Caco-2 (cell line): ENCODE results near the gene EIF4ENIF1. TPM values are rescaled to one million over a fixed set of nuclear protein-coding genes. Genes with fewer than 3 reads are reported as not detected.

Experiments used
- BruUV-seq: library from RNA; stranded (reverse); fragments of 400-500 nt; replicated peaks from 2 replicates; lab custom pipeline; 2021; lab: Mats Ljungman, UMichigan
- CTCF ChIA-PET: fragments of 300-600 bp; sonication (Branson Sonifier 250); formaldehyde crosslinking; loops from one replicate; lab custom pipeline; 2022; ENCODE audit warnings: antibody characterized with exemption; lab: Charles Lee
- POLR2A ChIA-PET: fragments of 300-600 bp; sonication (Branson Sonifier 250); formaldehyde crosslinking; loops from one replicate; lab custom pipeline; 2022; ENCODE audit warnings: antibody characterized with exemption; lab: Charles Lee
- DNase-seq, 2 experiments: peaks; one replicate each; pipeline versions ENCODE4 v3.0.0 to v3.0.0-alpha.2; 2020 to 2022
- H3K27me3 ChIP-seq: replicated peaks from 2 replicates; pipeline ENCODE4 v1.6.0; 2011; ENCODE audit warnings: low read length; ENCODE audit not compliant: control insufficient read depth, insufficient read depth
- H3K36me3 ChIP-seq: 2 replicates; pipeline ENCODE4 v1.5.1; 2011; ENCODE audit warnings: low read length; ENCODE audit not compliant: control insufficient read depth, insufficient read depth
- H3K4me1 ChIP-seq: fragments of 250-450 bp; sonication (Bioruptor Pico); 2 replicates; pipeline ENCODE4 v1.5.1; 2020; ENCODE audit warnings: mild to moderate bottlenecking
- H3K4me3 ChIP-seq: 2 replicates; pipeline ENCODE4 v1.5.1; 2011; ENCODE audit warnings: low read depth, mild to moderate bottlenecking, control low read depth, low read length
- H3K9me3 ChIP-seq: fragments of 250-450 bp; sonication (Bioruptor Pico); 2 replicates; pipeline ENCODE4 v1.5.1; 2020; ENCODE audit warnings: mild to moderate bottlenecking, moderate library complexity
- H3K27ac Mint-ChIP-seq: one replicate; pipeline ENCODE4 v1.8.0; 2022; ENCODE audit warnings: mixed read lengths; ENCODE audit not compliant: unreplicated experiment
- H3K27me3 Mint-ChIP-seq: one replicate; pipeline ENCODE4 v1.8.0; 2022; ENCODE audit warnings: mixed read lengths; ENCODE audit not compliant: insufficient read depth, unreplicated experiment
- H3K36me3 Mint-ChIP-seq: one replicate; pipeline ENCODE4 v1.8.0; 2022; ENCODE audit warnings: mild to moderate bottlenecking, mixed read lengths; ENCODE audit not compliant: insufficient read depth, unreplicated experiment
- H3K4me1 Mint-ChIP-seq: one replicate; pipeline ENCODE4 v1.8.0; 2022; ENCODE audit warnings: low read depth, mixed read lengths; ENCODE audit not compliant: unreplicated experiment
- H3K4me3 Mint-ChIP-seq: one replicate; pipeline ENCODE4 v1.8.0; 2022; ENCODE audit warnings: mild to moderate bottlenecking, moderate library complexity, mixed read lengths; ENCODE audit not compliant: unreplicated experiment
- H3K9me3 Mint-ChIP-seq: one replicate; pipeline ENCODE4 v1.8.0; 2022; ENCODE audit warnings: mixed read lengths; ENCODE audit not compliant: unreplicated experiment
- intact Hi-C: fragments of 100-400 bp; cut with micrococcal nuclease; formaldehyde crosslinking; loops from one replicate; pipeline ENCODE4 v1.10.0; 2022; ENCODE audit not compliant: unreplicated experiment
- total RNA-seq: library from RNA; stranded (reverse); gene quantifications from 2 replicates; pipeline ENCODE4 v1.2.3, GENCODE V29; 2022
- TF ChIP-seq, protein P1 (sequence below), 2 experiments: fragments of 200-600 bp in 1 of 2; IDR thresholded peaks; 1 replicate in 1 of 2; 2 replicates in 1 of 2; pipeline versions ENCODE4 v1.5.1 to v1.8.0; 2011 to 2022; ENCODE audit warnings: antibody characterized with exemption in 1 of 2, control low read depth in 1 of 2, inconsistent platforms in 1 of 2, low read depth in 1 of 2, low read length in 1 of 2, mild to moderate bottlenecking in 1 of 2, moderate library complexity in 1 of 2; ENCODE audit not compliant: insufficient read depth in 1 of 2, severe bottlenecking in 1 of 2, unreplicated experiment in 1 of 2

Gene EIF4ENIF1
- total RNA-seq, 1 experiment from 2014 or later: 39.7 TPM

DNA sequence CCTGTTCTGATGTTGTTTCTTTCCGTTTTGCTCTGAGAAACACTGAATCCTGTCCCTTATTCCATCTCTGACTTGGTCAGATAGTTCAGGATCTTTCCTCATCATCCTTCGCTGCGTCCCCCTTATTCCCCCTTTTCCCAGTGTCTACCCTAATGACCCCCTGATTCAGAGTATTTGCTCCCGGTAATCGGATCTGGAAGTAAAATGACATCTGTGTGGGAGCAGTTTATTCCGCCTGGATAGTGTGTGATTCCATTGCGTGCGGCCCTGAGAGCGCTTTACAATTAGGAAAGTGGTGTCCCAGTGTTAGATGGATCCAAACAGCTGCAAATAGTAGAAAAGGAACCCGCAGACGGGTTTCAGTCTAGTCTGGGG is 89.6 kb downstream of the EIF4ENIF1 start:
- no peaks in the 10 kb centered on the region for H3K36me3 ChIP-seq
- peak overlapping the region; percentile 84 for H3K27ac Mint-ChIP-seq
- H3K4me1 Mint-ChIP-seq: no peaks in the 10 kb centered on the region
- peak overlapping the region; percentile 90 for H3K4me3 Mint-ChIP-seq
- H3K9me3 ChIP-seq: no peaks in the 10 kb centered on the region
- POLR2A ChIA-PET: interaction anchor here (1.3 kb wide), 1 partner anchor 54 kb away, joined by 11 read pairs; the partner anchor contains the start of gene PATZ1
- no peaks in the 10 kb centered on the region for H3K27me3 Mint-ChIP-seq
- intact Hi-C loops: no loop called here
- BruUV-seq: TSS peak; percentile 70
- H3K4me1 ChIP-seq: no peaks in the 10 kb centered on the region; the same call in 1 of the 2 replicates
- H3K9me3 Mint-ChIP-seq: no peaks in the 10 kb centered on the region
- H3K36me3 Mint-ChIP-seq: peaks cover 59% of the 10 kb centered on the region
- no peaks in the 10 kb centered on the region for H3K27me3 ChIP-seq
- H3K4me3 ChIP-seq: peak overlapping the region; percentile 76
- TF ChIP-seq, protein P1, sequence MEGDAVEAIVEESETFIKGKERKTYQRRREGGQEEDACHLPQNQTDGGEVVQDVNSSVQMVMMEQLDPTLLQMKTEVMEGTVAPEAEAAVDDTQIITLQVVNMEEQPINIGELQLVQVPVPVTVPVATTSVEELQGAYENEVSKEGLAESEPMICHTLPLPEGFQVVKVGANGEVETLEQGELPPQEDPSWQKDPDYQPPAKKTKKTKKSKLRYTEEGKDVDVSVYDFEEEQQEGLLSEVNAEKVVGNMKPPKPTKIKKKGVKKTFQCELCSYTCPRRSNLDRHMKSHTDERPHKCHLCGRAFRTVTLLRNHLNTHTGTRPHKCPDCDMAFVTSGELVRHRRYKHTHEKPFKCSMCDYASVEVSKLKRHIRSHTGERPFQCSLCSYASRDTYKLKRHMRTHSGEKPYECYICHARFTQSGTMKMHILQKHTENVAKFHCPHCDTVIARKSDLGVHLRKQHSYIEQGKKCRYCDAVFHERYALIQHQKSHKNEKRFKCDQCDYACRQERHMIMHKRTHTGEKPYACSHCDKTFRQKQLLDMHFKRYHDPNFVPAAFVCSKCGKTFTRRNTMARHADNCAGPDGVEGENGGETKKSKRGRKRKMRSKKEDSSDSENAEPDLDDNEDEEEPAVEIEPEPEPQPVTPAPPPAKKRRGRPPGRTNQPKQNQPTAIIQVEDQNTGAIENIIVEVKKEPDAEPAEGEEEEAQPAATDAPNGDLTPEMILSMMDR (IDR thresholded peaks at IDR 0.05; ENCODE audit: insufficient read depth in 1 of 2, low read depth in 1 of 2, low read length in 1 of 2, severe bottlenecking in 1 of 2, unreplicated experiment in 1 of 2): no peak
- CTCF ChIA-PET: no interaction called here
- no peak for DNase-seq

DNA sequence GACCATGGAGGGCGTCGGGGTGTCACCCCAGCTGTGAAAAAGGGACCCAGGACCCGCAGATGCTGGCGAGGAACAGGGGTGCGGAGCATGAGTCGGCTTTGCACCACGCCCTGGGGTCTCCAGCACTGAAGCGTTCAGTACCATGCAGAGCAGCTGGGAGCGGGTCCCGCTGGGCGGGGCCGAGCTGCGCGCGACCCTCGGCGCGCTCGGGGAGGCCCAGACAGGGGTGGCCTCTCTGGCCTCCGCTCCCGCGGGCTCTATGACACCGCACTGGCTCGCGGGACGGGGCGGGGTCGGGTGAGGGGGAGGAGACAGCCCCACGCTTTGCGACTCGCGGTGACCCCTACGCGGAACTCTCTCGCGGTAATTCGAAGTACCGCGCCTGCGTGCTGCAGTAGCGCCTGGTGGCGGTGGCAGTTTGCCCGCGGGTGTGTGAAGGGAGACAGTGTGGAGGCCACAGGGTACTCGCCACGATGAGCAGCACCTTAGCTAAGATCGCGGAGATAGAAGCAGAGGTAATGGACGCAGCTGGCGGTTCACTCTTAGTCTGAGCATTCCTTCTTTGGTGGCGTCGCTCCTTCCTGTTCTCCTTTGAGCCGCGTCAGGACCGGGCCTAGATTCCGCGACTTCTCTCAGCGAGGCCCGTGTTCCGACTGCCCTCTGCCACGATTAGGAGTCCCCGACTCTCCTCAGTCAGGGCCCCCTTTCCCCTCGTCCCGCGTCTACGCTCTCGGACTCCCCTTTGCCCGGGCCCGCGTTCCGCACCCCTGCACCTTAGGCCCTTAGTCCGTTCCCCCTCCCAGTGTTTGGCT is 90.2 kb downstream of the EIF4ENIF1 start, which contains the start of gene DRG1:
Gene DRG1, plus strand, starts transcription at position 394 of the 812 bp plus-strand sequence. Its CDS starts 80 bp downstream, at position 474.
- H3K4me1 Mint-ChIP-seq: no peaks in the 10 kb centered on the region
- intact Hi-C loops: loop anchor here (1.0 kb wide), 1 partner anchor 53 kb away; the partner anchor contains the start of gene PATZ1
- Histone ChIP-seq H3K36me3 (no peaks in the 10 kb centered on the region), H3K27me3 (no peaks in the 10 kb centered on the region), H3K4me3 (peak within 1 kb of the TSS; percentile 76), H3K4me1 (no peaks in the 10 kb centered on the region; the same call in 1 of the 2 replicates), H3K9me3 (no peaks in the 10 kb centered on the region)
- no TSS peak for BruUV-seq
- ChIA-PET CTCF (interaction anchor here (0.5 to 1.0 kb wide), 2 partner anchors 18 to 53 kb away, joined by 3 to 6 read pairs; partner anchors contain the start of gene PATZ1), POLR2A (interaction anchor here (0.5 to 1.3 kb wide), 3 partner anchors 14 to 228 kb away, joined by 3 to 11 read pairs (median 3); partner anchors contain the start of gene PATZ1)
- peak within 1 kb of the TSS; percentile 84 for H3K27ac Mint-ChIP-seq
- peaks cover 55% of the 10 kb centered on the region for H3K36me3 Mint-ChIP-seq
- peak within 1 kb of the TSS; percentile 90 for H3K4me3 Mint-ChIP-seq
- peak; percentile 97 for DNase-seq
- TF ChIP-seq, protein P1 (IDR thresholded peaks at IDR 0.05; ENCODE audit: insufficient read depth in 1 of 2, low read depth in 1 of 2, low read length in 1 of 2, severe bottlenecking in 1 of 2, unreplicated experiment in 1 of 2): no peak
- H3K27me3 Mint-ChIP-seq: no peaks in the 10 kb centered on the region
- H3K9me3 Mint-ChIP-seq: no peaks in the 10 kb centered on the region

DNA sequence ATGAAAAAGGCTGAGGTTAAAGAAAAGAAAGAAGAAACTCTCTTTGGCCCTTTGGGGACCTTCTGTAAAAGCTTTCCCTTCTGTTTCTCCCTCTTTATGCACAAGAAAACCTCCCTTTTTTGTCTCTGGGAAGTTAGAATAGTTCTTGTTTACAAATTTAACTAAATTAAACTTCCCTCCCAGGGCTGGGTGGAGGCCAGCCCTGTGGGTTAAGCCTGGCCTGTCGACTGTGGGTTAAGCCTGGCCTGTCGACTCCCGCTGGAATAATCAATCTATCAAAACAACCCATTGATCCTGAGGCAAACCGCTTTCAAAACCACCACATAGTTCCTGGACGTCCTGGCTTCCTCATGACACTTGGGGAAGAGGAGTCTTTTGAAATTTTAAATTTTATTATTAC is 91.4 kb downstream of the EIF4ENIF1 start:
- Mint-ChIP-seq H3K9me3 (no peaks in the 10 kb centered on the region), H3K4me1 (no peaks in the 10 kb centered on the region), H3K36me3 (peaks cover 43% of the 10 kb centered on the region), H3K4me3 (no peak overlapping the region), H3K27me3 (no peaks in the 10 kb centered on the region), H3K27ac (no peak overlapping the region)
- Histone ChIP-seq H3K4me3 (no peak overlapping the region), H3K9me3 (no peaks in the 10 kb centered on the region), H3K4me1 (no peaks in the 10 kb centered on the region; the same call in 1 of the 2 replicates), H3K36me3 (no peaks in the 10 kb centered on the region), H3K27me3 (no peaks in the 10 kb centered on the region)
- ChIA-PET CTCF (no interaction called here), POLR2A (no interaction called here)
- DNase-seq: no peak
- TF ChIP-seq, protein P1 (IDR thresholded peaks at IDR 0.05; ENCODE audit: insufficient read depth in 1 of 2, low read depth in 1 of 2, low read length in 1 of 2, severe bottlenecking in 1 of 2, unreplicated experiment in 1 of 2): no peak
- BruUV-seq: no TSS peak
- intact Hi-C loops: no loop called here
